Brain pericyte (primary cell): ENCODE results near the gene FAM89B.

Experiments
- DNase-seq: peaks from one replicate; pipeline ENCODE4 v3.0.0-alpha.2; 2012; ENCODE audit warnings: low read depth, low spot score

The FAM89B gene

GRCh38 chr11:65573391-65574079 lies 1.2 kb downstream of the FAM89B start:
- DNase-seq, result no peak

- peak; percentile 67 for DNase-seq
Measured at GRCh38 chr11:65574109-65574810, 1.9 kb downstream of the FAM89B start.

GRCh38 chr11:65574811-65575567 lies 2.7 kb downstream of the FAM89B start:
- no peak for DNase-seq

- no peak for DNase-seq
Measured at GRCh38 chr11:65575568-65576231, 3.4 kb downstream of the FAM89B start, which contains the start of gene EHBP1L1. TSS of gene EHBP1L1 (plus strand) at chr11:65576053. CDS start at chr11:65576303, 250 bp downstream.

GRCh38 chr11:65576232-65576866 lies 4.0 kb downstream of the FAM89B start:
- DNase-seq, result no peak

- DNase-seq, result peak; percentile 74
Measured at GRCh38 chr11:65576867-65577755, 4.8 kb downstream of the FAM89B start.

GRCh38 chr11:65577756-65578109 lies 5.4 kb downstream of the FAM89B start:
- DNase-seq, result no peak

- DNase-seq, result no peak
Measured at GRCh38 chr11:65578134-65578533, 5.8 kb downstream of the FAM89B start.

GRCh38 chr11:65578667-65579066 lies 6.3 kb downstream of the FAM89B start:
- no peak for DNase-seq

- no peak for DNase-seq
Measured at GRCh38 chr11:65579291-65579690, 7.0 kb downstream of the FAM89B start.

- DNase-seq, result no peak
Measured at GRCh38 chr11:65580031-65580692, 7.8 kb downstream of the FAM89B start.

- no peak for DNase-seq
Measured at GRCh38 chr11:65580756-65581155, 8.4 kb downstream of the FAM89B start.

- DNase-seq, result no peak
Measured at GRCh38 chr11:65581928-65582327, 9.6 kb downstream of the FAM89B start.

GRCh38 chr11:65583589-65583988 lies 11.3 kb downstream of the FAM89B start:
- DNase-seq, result no peak

GRCh38 chr11:65584106-65584505 lies 11.8 kb downstream of the FAM89B start:
- DNase-seq, result no peak

GRCh38 chr11:65584723-65585171 lies 12.4 kb downstream of the FAM89B start:
- no peak for DNase-seq

- no peak for DNase-seq
Measured at GRCh38 chr11:65585396-65586246, 13.3 kb downstream of the FAM89B start.

GRCh38 chr11:65586247-65586630 lies 13.9 kb downstream of the FAM89B start:
- no peak for DNase-seq

GRCh38 chr11:65586676-65587075 lies 14.3 kb downstream of the FAM89B start:
- DNase-seq, result no peak
